ENCODE data around the gene STH. TPM values are rescaled to one million over a fixed set of nuclear protein-coding genes. Genes with fewer than 3 reads are reported as not detected.

Gene STH
- total RNA-seq, 8 experiments from 2014 or later = 0.78 TPM; not detected in 7

DNA sequence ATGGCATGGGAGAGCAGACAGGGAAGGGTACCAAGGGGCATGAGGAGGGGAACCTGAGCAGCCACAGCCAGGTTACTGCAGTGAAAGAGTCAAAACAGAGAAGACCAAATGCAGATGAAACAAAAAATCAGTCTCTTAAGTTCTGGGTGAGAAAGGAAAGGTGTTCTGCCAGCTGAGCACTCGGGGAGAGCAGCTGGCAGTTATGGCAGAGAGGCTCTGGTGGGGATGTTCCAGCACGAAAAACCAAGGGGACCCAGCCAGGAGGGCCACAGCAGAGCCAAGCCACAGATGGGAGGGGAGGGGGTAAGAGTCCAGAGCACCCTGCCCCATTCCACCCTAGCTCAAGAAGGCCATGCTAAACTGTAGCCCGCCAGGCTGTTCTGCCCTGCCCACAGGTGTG, 31.7 kb downstream of the STH start:
- WGBS, 10 experiments = 0 to 100% (median 100%) methylated on average over 1 to 2 of the region's 3 CpGs; no CpG with 5 or more reads in 5 of the 10 experiments
- Histone ChIP-seq H3K4me3 (no peak overlapping the region), H3K4me1 (replicated peaks in 1 of 2) (no peaks in the 10 kb centered on the region), H3K27ac (no peak overlapping the region)
- no peak for ATAC-seq (replicated peaks in 6 of 8)
- in situ Hi-C loops (cut with MboI; ENCODE audit: low pct_unique_long_range_greater_than_20kb in 2 of 9, low sequenced_read_pairs in 9 of 9, unreplicated experiment in 9 of 9) = loop anchor here in 1 of 9 experiments (10.0 kb wide), 1 partner anchor 154 kb away; no protein-coding TSS in a partner anchor

DNA sequence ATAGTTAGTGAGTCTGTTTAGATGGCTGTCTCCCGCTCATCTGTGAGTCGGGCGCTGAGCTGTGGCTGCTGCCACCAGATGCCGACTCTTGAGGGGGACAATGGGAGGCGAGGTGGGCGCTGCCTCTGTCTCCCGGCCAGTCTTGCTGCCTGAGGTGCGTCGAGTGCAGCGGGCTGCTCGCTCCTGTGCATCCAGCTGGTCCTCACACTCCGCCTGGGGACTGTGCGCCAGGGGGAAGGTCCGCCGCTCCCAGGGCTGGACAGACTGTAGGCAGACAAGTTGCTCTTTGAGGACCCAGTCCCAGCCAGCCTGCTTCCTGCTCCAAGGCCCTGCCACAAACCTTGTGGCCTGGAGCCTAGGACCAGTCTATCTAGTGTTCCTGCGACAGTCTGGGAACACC, 32.4 kb downstream of the STH start:
- H3K27ac ChIP-seq = no peak overlapping the region
- H3K4me1 ChIP-seq (replicated peaks in 1 of 2) = no peaks in the 10 kb centered on the region
- ATAC-seq (replicated peaks in 6 of 8) = peak in 5 of 8 experiments; percentile 23 to 43 (median 32)
- WGBS, 10 experiments = 50 to 100% (median 94%) methylated on average over 2 to 12 of the region's 16 CpGs; no CpG with 5 or more reads in 5 of the 10 experiments
- in situ Hi-C loops (cut with MboI; ENCODE audit: low pct_unique_long_range_greater_than_20kb in 2 of 9, low sequenced_read_pairs in 9 of 9, unreplicated experiment in 9 of 9) = loop anchor here in 1 of 9 experiments (10.0 kb wide), 1 partner anchor 153 kb away; no protein-coding TSS in a partner anchor
- no peak overlapping the region for H3K4me3 ChIP-seq

DNA sequence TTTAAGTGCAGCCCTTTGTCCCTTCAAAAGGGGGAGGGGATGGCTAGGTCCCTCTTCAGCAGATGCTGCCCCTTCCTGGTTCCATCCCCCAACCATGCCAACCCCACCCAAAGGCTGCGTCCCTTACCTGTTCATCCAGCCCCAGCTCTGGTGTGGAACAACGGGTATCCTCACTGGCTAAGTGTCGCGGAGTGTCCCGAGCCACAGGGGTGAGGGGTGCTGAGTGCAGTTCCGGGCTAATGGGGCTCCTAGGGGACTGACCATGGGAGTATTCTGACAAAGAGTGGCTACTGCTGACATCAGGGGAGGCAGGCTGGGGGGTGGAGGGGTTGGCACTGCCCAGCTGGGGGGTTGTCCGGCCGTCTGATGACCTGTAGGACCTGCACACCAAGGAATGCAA, 32.9 kb downstream of the STH start:
- no peak overlapping the region for H3K4me3 ChIP-seq
- no CpG with 5 or more reads among the region's 8 CpGs for WGBS, 10 experiments
- peak in 4 of 8 experiments; percentile 11 to 31 (median 28) for ATAC-seq (replicated peaks in 6 of 8)
- no peaks in the 10 kb centered on the region for H3K4me1 ChIP-seq (replicated peaks in 1 of 2)
- H3K27ac ChIP-seq = no peak overlapping the region
- in situ Hi-C loops (cut with MboI; ENCODE audit: low pct_unique_long_range_greater_than_20kb in 2 of 9, low sequenced_read_pairs in 9 of 9, unreplicated experiment in 9 of 9) = loop anchor here in 1 of 9 experiments (10.0 kb wide), 1 partner anchor 153 kb away; no protein-coding TSS in a partner anchor

DNA sequence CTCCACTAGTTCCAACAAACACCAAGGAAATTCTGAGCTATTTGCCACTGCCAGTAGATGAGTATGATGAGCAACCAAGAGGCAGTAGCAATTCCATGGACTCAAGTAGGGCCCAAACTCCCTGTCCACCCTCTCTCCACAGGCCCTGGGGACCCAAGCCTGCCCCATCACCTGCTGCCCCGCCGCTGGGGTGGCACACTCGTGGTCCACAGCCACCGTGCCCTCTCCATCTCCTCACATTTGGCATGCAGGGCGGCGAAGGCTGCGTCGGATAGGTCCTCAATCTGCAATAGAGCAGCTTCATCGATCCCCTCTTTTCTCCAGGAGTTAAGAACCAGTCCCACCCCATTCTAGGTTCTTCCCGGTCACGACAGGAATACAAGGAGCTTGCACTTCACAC, 33.9 kb downstream of the STH start:
- 33 to 100% (median 95%) methylated on average over 1 to 5 of the region's 11 CpGs; no CpG with 5 or more reads in 4 of the 10 experiments for WGBS, 10 experiments
- H3K27ac ChIP-seq = no peak overlapping the region
- no peak overlapping the region for H3K4me3 ChIP-seq
- H3K4me1 ChIP-seq (replicated peaks in 1 of 2) = no peaks in the 10 kb centered on the region
- in situ Hi-C loops (cut with MboI; ENCODE audit: low pct_unique_long_range_greater_than_20kb in 2 of 9, low sequenced_read_pairs in 9 of 9, unreplicated experiment in 9 of 9) = loop anchor here in 1 of 9 experiments (10.0 kb wide), 1 partner anchor 152 kb away; no protein-coding TSS in a partner anchor
- ATAC-seq (replicated peaks in 6 of 8) = no peak

DNA sequence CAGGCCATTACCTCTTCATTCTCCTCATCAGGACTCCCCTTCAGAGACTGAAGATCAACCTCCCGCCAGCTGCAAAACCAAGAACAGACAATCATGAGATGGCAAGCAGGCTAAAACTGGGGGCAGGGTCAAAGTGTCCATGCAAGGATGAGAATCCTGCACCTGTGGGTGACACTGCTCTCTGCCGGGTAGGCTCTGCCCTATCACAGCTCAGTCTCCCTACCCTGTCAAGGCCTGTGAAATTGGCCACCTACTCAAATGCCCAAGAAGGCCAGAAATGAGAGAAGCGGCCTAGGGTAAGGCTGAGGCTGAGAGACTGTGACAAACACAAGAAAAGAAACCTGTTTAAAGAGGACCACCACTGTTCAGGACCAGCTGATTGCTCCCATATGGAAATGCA, 34.3 kb downstream of the STH start:
- H3K27ac ChIP-seq = no peak overlapping the region
- ATAC-seq (replicated peaks in 6 of 8) = no peak
- H3K4me3 ChIP-seq = no peak overlapping the region
- in situ Hi-C loops (cut with MboI; ENCODE audit: low pct_unique_long_range_greater_than_20kb in 2 of 9, low sequenced_read_pairs in 9 of 9, unreplicated experiment in 9 of 9) = loop anchor here in 1 of 9 experiments (10.0 kb wide), 1 partner anchor 151 kb away; no protein-coding TSS in a partner anchor
- no peaks in the 10 kb centered on the region for H3K4me1 ChIP-seq (replicated peaks in 1 of 2)
- WGBS, 10 experiments = 85 to 100% (median 94%) methylated on average over 1 to 2 of the region's 3 CpGs; no CpG with 5 or more reads in 4 of the 10 experiments

DNA sequence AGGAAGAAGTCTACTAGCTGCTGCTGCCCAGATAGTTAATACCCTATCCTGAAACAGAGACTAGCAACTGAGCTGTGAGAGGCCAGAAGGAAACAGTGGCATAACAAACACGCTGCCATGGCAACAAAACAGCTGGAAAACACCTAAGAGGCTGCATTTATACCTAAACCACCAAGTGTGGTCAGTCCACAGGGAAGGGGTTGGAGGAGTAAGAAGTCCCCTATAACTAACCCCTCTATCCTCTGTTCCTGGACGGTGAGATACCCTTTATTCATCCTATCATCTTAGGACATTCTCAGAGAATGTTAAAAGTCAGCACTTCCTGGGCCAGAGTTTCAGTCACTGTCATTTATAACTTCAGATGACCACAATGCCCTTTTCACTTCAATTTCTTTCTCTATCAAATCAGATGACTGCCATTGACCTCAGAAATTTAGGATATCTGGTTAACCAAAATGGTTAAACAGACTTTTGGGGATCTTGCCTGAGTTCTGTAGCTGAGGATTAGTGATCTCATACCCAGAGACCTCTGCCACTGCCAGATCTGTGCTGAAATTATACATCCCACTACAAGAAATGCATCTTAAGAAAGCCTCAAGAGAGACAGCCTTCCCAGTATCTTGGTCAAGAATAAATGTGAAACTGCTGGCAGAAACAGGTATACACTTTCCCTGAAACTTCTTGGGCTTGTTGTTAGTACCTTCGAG, 36.2 kb downstream of the STH start:
- no peak overlapping the region for H3K4me3 ChIP-seq
- in situ Hi-C loops (cut with MboI; ENCODE audit: low pct_unique_long_range_greater_than_20kb in 2 of 9, low sequenced_read_pairs in 9 of 9, unreplicated experiment in 9 of 9) = loop anchor here in 1 of 9 experiments (10.0 kb wide), 1 partner anchor 150 kb away; no protein-coding TSS in a partner anchor
- H3K27ac ChIP-seq = no peak overlapping the region
- no peak for ATAC-seq (replicated peaks in 6 of 8)
- no peaks in the 10 kb centered on the region for H3K4me1 ChIP-seq (replicated peaks in 1 of 2)
- 61 to 100% (median 95%) methylated on average over 2 to 3 of the region's 3 CpGs; no CpG with 5 or more reads in 4 of the 10 experiments for WGBS, 10 experiments

DNA sequence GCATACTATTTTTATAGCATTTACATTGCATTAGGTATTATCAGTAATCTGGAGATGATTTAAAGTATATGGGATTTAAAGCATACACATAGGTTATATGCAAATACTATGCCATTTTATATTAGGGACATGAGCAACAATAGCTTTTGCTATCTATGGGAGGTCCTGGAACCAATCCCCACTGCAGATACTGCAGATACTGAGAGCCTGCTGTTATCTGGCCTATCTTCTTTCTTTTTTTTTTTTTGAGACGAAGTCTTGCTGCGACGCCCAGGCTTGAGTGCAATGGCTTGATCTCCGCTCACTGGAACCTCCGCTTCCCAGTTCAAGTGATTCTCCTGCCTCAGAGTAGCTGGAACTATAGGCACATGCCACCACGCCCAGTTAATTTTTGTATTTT, 37.4 kb downstream of the STH start:
- Histone ChIP-seq H3K27ac (no peak overlapping the region), H3K4me3 (no peak overlapping the region), H3K4me1 (replicated peaks in 1 of 2) (no peaks in the 10 kb centered on the region)
- no peak for ATAC-seq (replicated peaks in 6 of 8)
- WGBS, 10 experiments = 83 to 100% (median 91%) methylated on average over 1 to 4 of the region's 6 CpGs; no CpG with 5 or more reads in 5 of the 10 experiments
- in situ Hi-C loops (cut with MboI; ENCODE audit: low pct_unique_long_range_greater_than_20kb in 2 of 9, low sequenced_read_pairs in 9 of 9, unreplicated experiment in 9 of 9) = loop anchor here in 1 of 9 experiments (10.0 kb wide), 1 partner anchor 148 kb away; no protein-coding TSS in a partner anchor

DNA sequence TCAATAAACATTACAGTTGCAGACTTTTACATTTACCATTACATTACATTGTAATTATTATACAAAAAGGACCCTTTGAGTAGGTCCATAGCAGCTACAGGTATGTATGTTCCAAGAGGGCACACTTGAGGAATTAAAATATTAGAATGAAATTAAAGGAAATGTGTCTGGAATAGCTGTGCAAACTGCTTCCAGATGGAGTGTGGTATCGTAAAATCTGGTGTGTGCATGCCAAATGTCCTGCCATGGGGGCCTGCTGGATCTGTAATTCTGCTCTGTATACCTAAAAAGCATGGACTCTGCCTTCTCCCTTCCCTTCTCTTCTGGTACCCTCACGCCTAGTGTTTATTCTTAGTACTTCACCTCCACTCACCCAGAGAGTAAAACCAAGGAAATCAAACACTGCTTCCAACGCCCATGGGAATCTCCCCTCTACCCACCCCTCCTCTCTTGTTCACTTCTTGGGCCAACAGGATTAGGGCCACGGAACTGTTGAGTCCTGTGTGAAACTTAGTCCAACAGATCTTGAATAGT, 38.7 kb downstream of the STH start:
- H3K27ac ChIP-seq = no peak overlapping the region
- no peak overlapping the region for H3K4me3 ChIP-seq
- H3K4me1 ChIP-seq (replicated peaks in 1 of 2) = peaks cover 4 to 6% of the 10 kb centered on the region in 2 donors
- peak in 1 of 8 experiments; percentile 26 for ATAC-seq (replicated peaks in 6 of 8)
- 20 to 100% (median 89%) methylated on average over 1 to 2 of the region's 4 CpGs; no CpG with 5 or more reads in 4 of the 10 experiments for WGBS, 10 experiments
- in situ Hi-C loops (cut with MboI; ENCODE audit: low pct_unique_long_range_greater_than_20kb in 2 of 9, low sequenced_read_pairs in 9 of 9, unreplicated experiment in 9 of 9) = loop anchor here in 1 of 9 experiments (10.0 kb wide), 1 partner anchor 147 kb away; no protein-coding TSS in a partner anchor

DNA sequence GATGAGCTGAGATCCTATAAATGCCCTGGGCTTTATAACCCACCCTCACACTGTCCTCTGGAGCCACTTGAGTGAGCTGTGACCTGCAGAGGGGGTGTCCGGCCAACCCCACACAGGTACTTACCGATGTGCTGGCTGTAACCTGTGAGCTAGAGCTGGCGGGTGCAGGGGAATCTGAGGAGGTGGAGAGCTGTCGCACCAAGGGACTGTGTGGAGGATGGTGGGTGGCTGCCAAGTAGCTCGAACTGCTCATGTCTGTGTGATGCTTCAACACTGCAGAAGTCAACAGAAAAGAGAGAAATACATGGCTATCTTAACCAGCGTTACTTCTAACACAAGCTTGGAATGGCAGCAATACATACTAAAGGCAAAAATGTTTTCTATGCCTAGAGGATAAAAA, 39.4 kb downstream of the STH start:
- no peak overlapping the region for H3K27ac ChIP-seq
- H3K4me3 ChIP-seq = no peak overlapping the region
- in situ Hi-C loops (cut with MboI; ENCODE audit: low pct_unique_long_range_greater_than_20kb in 2 of 9, low sequenced_read_pairs in 9 of 9, unreplicated experiment in 9 of 9) = loop anchor here in 1 of 9 experiments (10.0 kb wide), 1 partner anchor 146 kb away; no protein-coding TSS in a partner anchor
- H3K4me1 ChIP-seq (replicated peaks in 1 of 2) = peaks cover 6 to 8% of the 10 kb centered on the region in 2 donors
- 20 to 100% (median 88%) methylated on average over 1 to 5 of the region's 6 CpGs; no CpG with 5 or more reads in 4 of the 10 experiments for WGBS, 10 experiments
- ATAC-seq (replicated peaks in 6 of 8) = no peak

DNA sequence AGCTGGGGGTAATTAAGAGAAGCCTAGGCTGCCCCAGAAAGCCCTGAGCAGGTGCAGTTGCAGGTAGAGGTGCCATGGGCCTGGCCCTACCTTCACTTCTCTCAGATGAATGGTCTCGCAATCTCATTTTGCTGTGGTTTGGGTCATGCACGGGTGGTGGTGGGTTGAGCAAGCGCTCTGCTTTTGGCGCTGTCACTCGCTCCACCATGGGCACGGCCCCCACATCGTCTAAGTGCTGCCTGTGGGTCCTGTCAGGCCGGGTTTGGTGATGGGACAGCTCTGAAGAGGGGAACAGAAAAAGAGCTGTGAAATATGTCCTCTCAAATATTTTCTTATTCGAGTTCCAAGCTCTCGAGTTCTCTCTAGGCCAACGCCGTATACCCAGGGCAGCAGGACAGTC, 39.9 kb downstream of the STH start:
- Histone ChIP-seq H3K4me3 (no peak overlapping the region), H3K4me1 (replicated peaks in 1 of 2) (peaks cover 6 to 12% of the 10 kb centered on the region in 2 donors), H3K27ac (no peak overlapping the region)
- in situ Hi-C loops (cut with MboI; ENCODE audit: low pct_unique_long_range_greater_than_20kb in 2 of 9, low sequenced_read_pairs in 9 of 9, unreplicated experiment in 9 of 9) = loop anchor here in 1 of 9 experiments (10.0 kb wide), 1 partner anchor 146 kb away; no protein-coding TSS in a partner anchor
- 84 to 100% (median 96%) methylated on average over 1 to 9 of the region's 12 CpGs; no CpG with 5 or more reads in 3 of the 10 experiments for WGBS, 10 experiments
- no peak for ATAC-seq (replicated peaks in 6 of 8)

DNA sequence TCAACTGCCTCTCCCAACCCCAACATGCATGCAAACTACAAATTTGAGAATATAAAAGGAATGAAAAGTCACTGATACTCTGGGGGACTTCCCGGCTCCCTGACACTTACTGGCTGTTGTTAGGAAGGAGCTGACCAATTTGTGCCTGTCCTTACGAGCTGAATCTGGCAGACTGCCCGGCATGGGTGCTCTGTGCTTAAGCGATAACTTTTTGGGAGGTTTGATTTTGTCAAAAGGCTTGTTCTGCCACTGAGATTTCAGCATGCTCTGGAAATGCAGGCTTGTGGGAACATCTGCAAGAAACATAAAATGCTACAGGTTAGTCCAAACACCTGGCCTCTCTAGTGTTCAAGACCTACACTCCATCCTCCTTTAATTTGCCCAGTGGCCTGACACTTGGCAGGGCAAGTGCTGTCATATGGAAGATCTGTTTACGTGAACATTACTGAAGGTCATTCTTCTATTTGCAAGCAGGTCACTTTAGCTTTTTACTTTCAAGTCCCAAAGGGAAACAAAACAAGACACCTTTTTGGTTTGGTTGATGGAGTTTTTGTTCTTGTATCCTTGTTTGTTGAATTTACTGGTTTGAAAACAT, 40.6 kb downstream of the STH start:
- peaks cover 6 to 12% of the 10 kb centered on the region in 2 donors for H3K4me1 ChIP-seq (replicated peaks in 1 of 2)
- no peak for ATAC-seq (replicated peaks in 6 of 8)
- in situ Hi-C loops (cut with MboI; ENCODE audit: low pct_unique_long_range_greater_than_20kb in 2 of 9, low sequenced_read_pairs in 9 of 9, unreplicated experiment in 9 of 9) = loop anchor here in 1 of 9 experiments (10.0 kb wide), 1 partner anchor 145 kb away; no protein-coding TSS in a partner anchor
- no peak overlapping the region for H3K27ac ChIP-seq
- 57 to 100% (median 93%) methylated on average over 1 to 5 of the region's 5 CpGs; no CpG with 5 or more reads in 1 of the 10 experiments for WGBS, 10 experiments
- H3K4me3 ChIP-seq = no peak overlapping the region

DNA sequence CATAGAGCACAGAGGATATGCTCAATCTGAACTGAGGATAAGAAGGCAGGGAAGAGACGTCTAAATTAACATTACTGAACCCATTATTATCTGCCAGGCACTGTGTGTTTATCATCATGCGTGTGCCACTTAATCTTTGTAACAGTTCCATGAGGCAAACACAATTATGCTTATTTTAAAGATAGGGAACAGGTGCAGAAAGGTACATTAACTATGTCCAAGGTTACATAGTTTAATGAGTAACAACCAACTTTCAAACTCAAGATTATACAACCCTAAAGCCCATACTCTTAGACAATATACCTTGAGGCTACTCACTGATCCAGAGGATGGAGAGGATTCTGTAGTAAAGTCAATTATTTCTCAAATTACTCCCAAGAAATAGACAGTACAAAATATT, 43.2 kb downstream of the STH start:
- Histone ChIP-seq H3K4me1 (replicated peaks in 1 of 2) (peaks cover 6 to 12% of the 10 kb centered on the region in 2 donors), H3K4me3 (no peak overlapping the region), H3K27ac (no peak overlapping the region)
- ATAC-seq (replicated peaks in 6 of 8) = no peak
- 67 to 100% (median 93%) methylated on average over 1 to 2 of the region's 2 CpGs; no CpG with 5 or more reads in 4 of the 10 experiments for WGBS, 10 experiments
- in situ Hi-C loops (cut with MboI; ENCODE audit: low pct_unique_long_range_greater_than_20kb in 2 of 9, low sequenced_read_pairs in 9 of 9, unreplicated experiment in 9 of 9) = no loop called here

Data from motor neuron (in vitro differentiated cells).